ENCODE measurements around the gene ZNF560.

Gene ZNF560

GRCh38 chr19:9435279-9436268, 62.8 kb downstream of the ZNF560 start, which contains the start of gene ZNF266:
ZNF266 (minus strand) TSS chr19:9435573; CDS start chr19:9420089, 15,484 bp downstream.
- peak; percentile 95 for DNase-seq (ENCODE audit: low spot score)

DNA sequence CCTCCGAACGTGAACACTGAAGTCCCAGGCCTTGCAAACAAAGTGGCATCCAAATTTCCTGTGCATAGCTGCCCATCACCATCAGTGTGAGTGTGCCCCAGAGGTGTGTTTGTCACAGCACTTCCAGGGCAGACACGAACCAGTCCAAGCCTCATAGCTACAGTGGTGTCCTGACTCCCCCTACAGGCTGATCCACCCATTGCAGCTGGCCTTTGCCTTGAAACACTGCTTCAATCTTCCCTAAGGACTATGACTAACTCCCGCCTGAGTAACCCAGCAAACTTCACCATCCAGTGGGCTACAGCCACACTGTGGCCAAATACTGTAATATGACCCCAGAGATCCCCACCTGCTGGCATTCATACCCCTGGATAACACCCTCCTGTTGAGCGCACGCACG, 66.9 kb downstream of the ZNF560 start:
- no peak for DNase-seq (ENCODE audit: low spot score)

GRCh38 chr19:9430444-9430843, 68.0 kb downstream of the ZNF560 start:
- DNase-seq (ENCODE audit: low spot score): no peak

- DNase-seq (ENCODE audit: low spot score): no peak
Observed at GRCh38 chr19:9427941-9428340, 70.5 kb downstream of the ZNF560 start.

Measured in GM03348 (cell line).